Transverse colon (tissue), 4 donors: ENCODE results near the gene ATP8B4. TPM values are rescaled to one million over a fixed set of nuclear protein-coding genes. Genes with fewer than 3 reads are reported as not detected.

Experiments used
- DNase-seq: peaks from one replicate; pipeline ENCODE4 v3.0.0-alpha.2; 2019
- H3K27ac ChIP-seq, 4 donors: fragments of 200-600 bp; sonication (generic); 2 replicates each; pipeline ENCODE4 v1.5.1; 2016 to 2018; ENCODE audit warnings: inconsistent platforms in 4 of 4
- H3K27me3 ChIP-seq: fragments of 200-600 bp; sonication (generic); 2 replicates; pipeline ENCODE4 v1.5.1; 2017; ENCODE audit warnings: inconsistent platforms
- H3K36me3 ChIP-seq, 4 donors: fragments of 200-600 bp; sonication (generic); 2 replicates each; pipeline ENCODE4 v1.5.1; 2017 to 2019; ENCODE audit warnings: inconsistent platforms in 4 of 4
- H3K4me1 ChIP-seq, 4 donors: fragments of 200-600 bp; sonication (generic); 2 replicates each; pipeline ENCODE4 v1.5.1; 2017 to 2020; ENCODE audit warnings: inconsistent platforms in 4 of 4
- H3K4me3 ChIP-seq, 4 donors: fragments of 200-600 bp; sonication (generic); 1 replicate in 1 of 4; 2 replicates in 3 of 4; pipeline versions ENCODE4 v1.5.1 to v1.6.1; 2017 to 2019; ENCODE audit warnings: inconsistent platforms in 4 of 4
- H3K9me3 ChIP-seq, 2 donors: fragments of 200-600 bp; sonication (generic); 2 replicates each; pipeline ENCODE4 v1.5.1; 2017 to 2019; ENCODE audit warnings: inconsistent platforms in 2 of 2
- EP300 ChIP-seq: sonication (generic); formaldehyde crosslinking; IDR thresholded peaks from one replicate; pipeline ENCODE4 v1.6.1; 2017; ENCODE audit warnings: antibody characterized with exemption, low read depth
- POLR2A ChIP-seq: fragments of 450-650 bp; IDR thresholded peaks from one replicate; pipeline ENCODE4 v1.6.1; 2016; ENCODE audit warnings: antibody characterized with exemption, mild to moderate bottlenecking, moderate library complexity
- POLR2AphosphoS5 ChIP-seq, 3 donors: sonication (generic); formaldehyde crosslinking; IDR thresholded peaks; one replicate each; pipeline ENCODE4 v1.6.1; 2016; ENCODE audit warnings: antibody characterized with exemption in 3 of 3
- WGBS, 2 donors: methylation state at CpG; one replicate each; pipeline ENCODE4 v1.1.5; 2018; ENCODE audit warnings: low coverage in 1 of 2; 5-methylcytosine and 5-hydroxymethylcytosine counted together
- in situ Hi-C, 4 donors: fragments of 200-750 bp; cut with MboI; loops; one replicate each; pipeline versions ENCODE4 v1.15.0 to v1.15.1; 2017; ENCODE audit warnings: low sequenced_read_pairs in 3 of 4, low pct_ligation_motif_present in 1 of 4, low pct_unique_long_range_greater_than_20kb in 1 of 4
- intact Hi-C: fragments of 100-400 bp; cut with DNase I; formaldehyde crosslinking; loops from one replicate; pipeline ENCODE4 v1.15.1; 2023; ENCODE audit warnings: low total_unique reads
- total RNA-seq, 4 donors: library from RNA; depleted of rRNA; stranded (reverse); fragments of >200 nt; gene quantifications; one replicate each; pipeline ENCODE4 v1.1.0, GENCODE V29; 2016
- TF ChIP-seq, protein P1 (sequence below), 5 experiments: fragments of 200-600 bp in 3 of 5; fragments of 450-650 bp in 2 of 5; sonication (generic) in 3 of 5; IDR thresholded peaks; 1 replicate in 2 of 5; 2 replicates in 3 of 5; pipeline ENCODE4 v1.5.1; 2016 to 2017; ENCODE audit warnings: antibody characterized with exemption in 5 of 5, inconsistent platforms in 3 of 5, mild to moderate bottlenecking in 2 of 5, moderate library complexity in 1 of 5

ATP8B4 gene
- total RNA-seq, 4 donors from 2014 or later: 6.2 to 26.2 (median 8.5) TPM

GRCh38 chr15:50124631-50125030 lies 5.6 kb upstream of the ATP8B4 start:
- TF ChIP-seq, protein P1, sequence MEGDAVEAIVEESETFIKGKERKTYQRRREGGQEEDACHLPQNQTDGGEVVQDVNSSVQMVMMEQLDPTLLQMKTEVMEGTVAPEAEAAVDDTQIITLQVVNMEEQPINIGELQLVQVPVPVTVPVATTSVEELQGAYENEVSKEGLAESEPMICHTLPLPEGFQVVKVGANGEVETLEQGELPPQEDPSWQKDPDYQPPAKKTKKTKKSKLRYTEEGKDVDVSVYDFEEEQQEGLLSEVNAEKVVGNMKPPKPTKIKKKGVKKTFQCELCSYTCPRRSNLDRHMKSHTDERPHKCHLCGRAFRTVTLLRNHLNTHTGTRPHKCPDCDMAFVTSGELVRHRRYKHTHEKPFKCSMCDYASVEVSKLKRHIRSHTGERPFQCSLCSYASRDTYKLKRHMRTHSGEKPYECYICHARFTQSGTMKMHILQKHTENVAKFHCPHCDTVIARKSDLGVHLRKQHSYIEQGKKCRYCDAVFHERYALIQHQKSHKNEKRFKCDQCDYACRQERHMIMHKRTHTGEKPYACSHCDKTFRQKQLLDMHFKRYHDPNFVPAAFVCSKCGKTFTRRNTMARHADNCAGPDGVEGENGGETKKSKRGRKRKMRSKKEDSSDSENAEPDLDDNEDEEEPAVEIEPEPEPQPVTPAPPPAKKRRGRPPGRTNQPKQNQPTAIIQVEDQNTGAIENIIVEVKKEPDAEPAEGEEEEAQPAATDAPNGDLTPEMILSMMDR (IDR thresholded peaks at IDR 0.05): no peak
- TF ChIP-seq POLR2A (no peak), POLR2AphosphoS5 (IDR thresholded peaks at IDR 0.05) (no peak), EP300 (no peak)
- in situ Hi-C loops (loop anchor here (25.0 kb wide), 4 partner anchors 712 to 1262 kb away; partner anchors contain the start of gene FGF7 (in 1 of the 4)), intact Hi-C loops (no loop called here)
- Histone ChIP-seq H3K27ac (no peak overlapping the region), H3K27me3 (no peaks in the 10 kb centered on the region), H3K9me3 (peaks cover 0 to 8% of the 10 kb centered on the region in 2 donors), H3K4me1 (no peaks in the 10 kb centered on the region), H3K36me3 (no peaks in the 10 kb centered on the region), H3K4me3 (no peak overlapping the region)
- no peak for DNase-seq

- DNase-seq: no peak
- no peak overlapping the region for H3K27ac ChIP-seq
- no peaks in the 10 kb centered on the region for H3K36me3 ChIP-seq
- H3K4me3 ChIP-seq: no peak overlapping the region
- 80 to 86% methylated on average over 4 of the region's 4 CpGs for WGBS, 2 donors
- no peaks in the 10 kb centered on the region for H3K4me1 ChIP-seq
- no peaks in the 10 kb centered on the region for H3K27me3 ChIP-seq
- TF ChIP-seq POLR2AphosphoS5 (IDR thresholded peaks at IDR 0.05): no peak
- intact Hi-C loops (no loop called here), in situ Hi-C loops (no loop called here)
- H3K9me3 ChIP-seq: peaks cover 0 to 8% of the 10 kb centered on the region in 2 donors
Measured at GRCh38 chr15:50123861-50124557, 5.0 kb upstream of the ATP8B4 start.

DNA sequence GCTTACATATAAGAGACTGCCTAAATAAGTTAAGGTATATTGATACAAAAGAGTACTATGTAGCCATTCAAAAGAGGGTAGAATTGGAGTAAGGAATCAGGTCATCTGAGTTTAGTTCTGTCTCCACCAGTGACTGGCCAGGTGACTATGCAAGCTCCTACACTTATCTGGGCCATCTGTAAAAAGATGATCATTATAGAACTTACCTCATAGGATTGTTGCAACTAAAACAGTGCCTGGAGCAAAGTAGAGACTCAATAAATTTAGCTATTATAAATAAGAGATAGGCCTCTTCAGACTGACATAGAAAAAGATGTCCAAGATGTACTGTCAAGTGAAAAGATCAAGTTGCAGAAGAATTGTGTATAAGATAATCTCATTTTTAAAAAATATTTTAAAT lies 1.7 kb upstream of the ATP8B4 start:
- Histone ChIP-seq H3K36me3 (no peaks in the 10 kb centered on the region), H3K4me1 (peaks cover 0 to 3% (median 0%) of the 10 kb centered on the region in 4 donors), H3K27me3 (no peaks in the 10 kb centered on the region), H3K9me3 (peaks cover 0 to 8% of the 10 kb centered on the region in 2 donors), H3K27ac (no peak overlapping the region), H3K4me3 (no peak overlapping the region)
- TF ChIP-seq, protein P1 (IDR thresholded peaks at IDR 0.05): no peak
- in situ Hi-C loops (no loop called here), intact Hi-C loops (no loop called here)
- no peak for DNase-seq

- Histone ChIP-seq H3K4me3 (no peak overlapping the region), H3K36me3 (no peaks in the 10 kb centered on the region), H3K9me3 (no peaks in the 10 kb centered on the region), H3K27me3 (no peaks in the 10 kb centered on the region), H3K4me1 (peaks cover 0 to 3% (median 0%) of the 10 kb centered on the region in 4 donors), H3K27ac (no peak overlapping the region)
- DNase-seq: no peak
- TF ChIP-seq, protein P1 (IDR thresholded peaks at IDR 0.05): no peak
- TF ChIP-seq POLR2A: no peak
- TF ChIP-seq POLR2AphosphoS5 (IDR thresholded peaks at IDR 0.05): no peak
- in situ Hi-C loops: no loop called here
- intact Hi-C loops: no loop called here
Measured at GRCh38 chr15:50117431-50118027, 1.5 kb downstream of the ATP8B4 start.

- no peak for TF ChIP-seq POLR2A
- TF ChIP-seq, protein P1 (IDR thresholded peaks at IDR 0.05): no peak
- H3K4me3 ChIP-seq: no peak overlapping the region
- H3K9me3 ChIP-seq: no peaks in the 10 kb centered on the region
- no peak overlapping the region for H3K27ac ChIP-seq
- no peak for DNase-seq
- peaks cover 0 to 3% (median 0%) of the 10 kb centered on the region in 4 donors for H3K4me1 ChIP-seq
- in situ Hi-C loops: no loop called here
- intact Hi-C loops: no loop called here
- no peaks in the 10 kb centered on the region for H3K27me3 ChIP-seq
- 39% methylated on average over 3 of the region's 3 CpGs for WGBS, 2 donors
- no peaks in the 10 kb centered on the region for H3K36me3 ChIP-seq
Measured at GRCh38 chr15:50116477-50116876, 2.6 kb downstream of the ATP8B4 start.
